ENCODE results near the gene ATP13A1.

Gene ATP13A1

GRCh38 chr19:19643158-19644053 lies 20.1 kb downstream of the ATP13A1 start, which contains the start of gene GMIP:
GMIP (minus strand) TSS chr19:19643657; CDS start chr19:19643529, 128 bp downstream.
- DNase-seq (ENCODE audit: low spot score): peak; percentile 72

- peak; percentile 51 for DNase-seq (ENCODE audit: low spot score)
Observed at GRCh38 chr19:19642506-19643157, 20.8 kb downstream of the ATP13A1 start.

- no peak for DNase-seq (ENCODE audit: low spot score)
Observed at GRCh38 chr19:19637523-19638251, 25.8 kb downstream of the ATP13A1 start.

GRCh38 chr19:19637186-19637522 lies 26.3 kb downstream of the ATP13A1 start:
- DNase-seq (ENCODE audit: low spot score): no peak

GRCh38 chr19:19636573-19637185 lies 26.8 kb downstream of the ATP13A1 start:
- no peak for DNase-seq (ENCODE audit: low spot score)

GRCh38 chr19:19635313-19635702 lies 28.2 kb downstream of the ATP13A1 start:
- no peak for DNase-seq (ENCODE audit: low spot score)

GRCh38 chr19:19634516-19635312 lies 28.8 kb downstream of the ATP13A1 start:
- no peak for DNase-seq (ENCODE audit: low spot score)

- DNase-seq (ENCODE audit: low spot score): no peak
Observed at GRCh38 chr19:19633711-19634515, 29.6 kb downstream of the ATP13A1 start.

GRCh38 chr19:19632661-19633060 lies 30.8 kb downstream of the ATP13A1 start:
- DNase-seq (ENCODE audit: low spot score): no peak

GRCh38 chr19:19631346-19631745 lies 32.1 kb downstream of the ATP13A1 start:
- no peak for DNase-seq (ENCODE audit: low spot score)

- DNase-seq (ENCODE audit: low spot score): no peak
Observed at GRCh38 chr19:19630426-19630825, 33.0 kb downstream of the ATP13A1 start.

- DNase-seq (ENCODE audit: low spot score): no peak
Observed at GRCh38 chr19:19630062-19630414, 33.4 kb downstream of the ATP13A1 start.

GRCh38 chr19:19628501-19629134 lies 34.9 kb downstream of the ATP13A1 start:
- no peak for DNase-seq (ENCODE audit: low spot score)

- DNase-seq (ENCODE audit: low spot score): peak; percentile 64
Observed at GRCh38 chr19:19627621-19628500, 35.6 kb downstream of the ATP13A1 start, which contains the start of gene LPAR2. LPAR2 (minus strand) TSS chr19:19628220; CDS start chr19:19627275, 945 bp downstream.

- no peak for DNase-seq (ENCODE audit: low spot score)
Observed at GRCh38 chr19:19626516-19627472, 36.7 kb downstream of the ATP13A1 start.

- no peak for DNase-seq (ENCODE audit: low spot score)
Observed at GRCh38 chr19:19624032-19624570, 39.4 kb downstream of the ATP13A1 start.

- no peak for DNase-seq (ENCODE audit: low spot score)
Observed at GRCh38 chr19:19623383-19623782, 40.1 kb downstream of the ATP13A1 start.

- no peak for DNase-seq (ENCODE audit: low spot score)
Observed at GRCh38 chr19:19619849-19620210, 43.6 kb downstream of the ATP13A1 start.

Data from RKO (cell line).